Parathyroid adenoma (tissue), 2 donors: Measurements from ENCODE around the gene SLC17A4.

Experiments used
- H2AFZ ChIP-seq: fragments of 300-600 bp; sonication (generic); one replicate; pipeline ENCODE4 v1.7.0; 2017; ENCODE audit warnings: antibody characterized with exemption, mild to moderate bottlenecking
- H3K27ac ChIP-seq: fragments of 300-600 bp; sonication (generic); one replicate; pipeline ENCODE4 v1.7.0; 2017
- H3K27me3 ChIP-seq: fragments of 300-600 bp; sonication (generic); one replicate; pipeline ENCODE4 v1.7.0; 2017; ENCODE audit warnings: low read length; ENCODE audit not compliant: control insufficient read depth, insufficient read depth
- H3K36me3 ChIP-seq: fragments of 300-600 bp; sonication (generic); one replicate; pipeline ENCODE4 v1.7.0; 2017; ENCODE audit warnings: low read length; ENCODE audit not compliant: control insufficient read depth, insufficient read depth
- H3K4me1 ChIP-seq: fragments of 300-600 bp; sonication (generic); one replicate; pipeline ENCODE4 v1.7.0; 2017; ENCODE audit warnings: control low read depth
- H3K4me2 ChIP-seq: fragments of 300-600 bp; sonication (generic); one replicate; pipeline ENCODE4 v1.7.0; 2017; ENCODE audit warnings: low read length
- H3K4me3 ChIP-seq: fragments of 300-600 bp; sonication (generic); one replicate; pipeline ENCODE4 v1.7.0; 2017; ENCODE audit warnings: low read depth, low read length
- H3K79me2 ChIP-seq: fragments of 300-600 bp; sonication (generic); one replicate; pipeline ENCODE4 v1.7.0; 2017; ENCODE audit warnings: control low read depth
- H3K9ac ChIP-seq: fragments of 300-600 bp; sonication (generic); one replicate; pipeline ENCODE4 v1.7.0; 2017; ENCODE audit warnings: mild to moderate bottlenecking
- H3K9me3 ChIP-seq: fragments of 300-600 bp; sonication (generic); one replicate; pipeline ENCODE4 v1.7.0; 2017; ENCODE audit warnings: low read length; ENCODE audit not compliant: control insufficient read depth
- CTCF ChIP-seq: fragments of 300-600 bp; sonication (generic); IDR thresholded peaks from one replicate; pipeline ENCODE4 v1.7.0; 2017; ENCODE audit warnings: antibody characterized with exemption, mild to moderate bottlenecking
- donor health status: primary hyperparathyroidism.

Gene SLC17A4

DNA sequence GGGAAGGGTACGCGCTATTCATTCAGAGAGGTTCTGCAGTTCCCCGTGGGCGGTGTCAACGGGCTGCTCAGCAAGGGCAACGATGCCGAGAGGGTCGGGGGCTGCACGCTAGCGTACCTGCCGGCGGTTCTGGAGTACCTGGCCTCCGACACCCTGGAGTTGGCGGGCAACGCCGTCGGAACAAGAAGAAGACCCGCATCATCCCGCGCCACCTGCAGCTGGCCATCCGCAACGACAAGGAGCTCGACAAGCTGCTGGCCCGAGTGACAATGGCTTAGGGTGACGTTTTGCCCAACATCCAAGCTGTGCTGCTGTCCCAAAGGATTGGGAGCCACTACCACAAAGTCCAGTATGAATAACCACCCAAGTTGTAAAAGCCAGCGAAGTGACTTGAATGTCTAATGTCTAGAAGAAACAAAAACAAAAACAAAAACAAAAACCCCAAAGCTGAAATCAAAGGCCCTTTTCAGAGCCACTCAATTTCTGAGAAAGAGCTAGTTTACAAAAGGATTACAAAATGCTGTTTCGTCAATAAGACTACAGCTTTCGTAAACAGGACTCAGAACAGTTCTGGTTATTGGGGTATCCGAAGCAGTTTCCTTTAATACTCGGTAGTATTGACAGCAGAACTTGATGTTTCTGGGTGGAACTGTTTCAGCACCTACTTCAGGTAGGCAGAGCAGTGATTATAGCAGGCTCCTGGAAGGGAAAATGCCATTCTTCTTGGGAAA is 21.9 kb upstream of the SLC17A4 start:
- Histone ChIP-seq H3K9ac (no peak overlapping the region), H3K79me2 (no peaks in the 10 kb centered on the region), H3K27me3 (no peaks in the 10 kb centered on the region), H3K27ac (no peak overlapping the region), H3K4me3 (no peak overlapping the region), H3K9me3 (no peaks in the 10 kb centered on the region), H3K4me1 (no peaks in the 10 kb centered on the region), H2AFZ (no peak overlapping the region), H3K4me2 (no peak overlapping the region), H3K36me3 (no peaks in the 10 kb centered on the region)
- TF ChIP-seq CTCF: no peak

DNA sequence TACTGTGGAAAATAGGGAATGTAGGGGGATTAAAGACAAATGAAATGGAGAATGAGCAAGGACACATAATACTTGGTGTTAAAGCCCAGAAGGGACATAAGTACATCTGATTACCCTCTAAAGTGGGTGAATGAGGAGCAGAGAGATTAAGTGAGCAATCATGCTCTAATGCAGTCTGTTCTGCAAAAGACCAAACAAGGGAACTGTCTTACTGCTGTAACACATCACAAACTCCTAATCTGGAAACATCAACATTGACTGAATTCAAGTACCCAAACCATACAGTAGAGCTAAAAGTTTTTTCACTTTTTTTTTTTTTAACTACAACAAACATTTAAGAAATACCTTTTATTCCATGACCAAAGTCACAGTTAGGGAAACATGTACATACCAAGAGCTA is 19.3 kb upstream of the SLC17A4 start:
- H3K9ac ChIP-seq: no peak overlapping the region
- no peak overlapping the region for H3K4me2 ChIP-seq
- no peaks in the 10 kb centered on the region for H3K4me1 ChIP-seq
- no peaks in the 10 kb centered on the region for H3K79me2 ChIP-seq
- no peaks in the 10 kb centered on the region for H3K9me3 ChIP-seq
- TF ChIP-seq CTCF: no peak
- no peaks in the 10 kb centered on the region for H3K36me3 ChIP-seq
- no peak overlapping the region for H3K4me3 ChIP-seq
- H2AFZ ChIP-seq: no peak overlapping the region
- no peak overlapping the region for H3K27ac ChIP-seq
- H3K27me3 ChIP-seq: no peaks in the 10 kb centered on the region

GRCh38 chr6:25743868-25744267 is 10.7 kb upstream of the SLC17A4 start:
- Histone ChIP-seq H3K4me2 (no peak overlapping the region), H3K9me3 (no peaks in the 10 kb centered on the region), H3K36me3 (no peaks in the 10 kb centered on the region), H3K27me3 (no peaks in the 10 kb centered on the region), H3K79me2 (no peaks in the 10 kb centered on the region), H3K27ac (no peak overlapping the region), H2AFZ (no peak overlapping the region), H3K4me1 (no peaks in the 10 kb centered on the region), H3K4me3 (no peak overlapping the region), H3K9ac (no peak overlapping the region)
- no peak for TF ChIP-seq CTCF

DNA sequence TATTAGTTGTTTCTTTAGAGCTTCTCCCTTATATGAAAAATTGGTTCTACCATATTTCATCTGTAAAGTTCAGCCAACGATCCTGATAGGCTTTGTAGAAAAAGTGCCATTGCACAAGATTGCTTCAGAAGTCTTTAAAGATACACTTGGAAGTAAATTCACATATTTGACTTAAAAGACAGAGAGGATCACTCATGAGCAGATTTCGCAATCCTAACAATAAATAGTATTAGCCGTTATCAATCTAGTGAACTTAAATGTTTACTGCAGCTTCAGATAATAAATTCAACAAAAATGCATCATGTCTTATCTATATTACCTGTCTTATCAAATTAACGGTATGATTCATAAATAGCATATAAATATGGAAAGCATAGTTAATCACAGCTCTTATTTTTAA is 8.7 kb upstream of the SLC17A4 start:
- Histone ChIP-seq H3K79me2 (no peaks in the 10 kb centered on the region), H2AFZ (no peak overlapping the region), H3K4me2 (no peak overlapping the region), H3K4me1 (no peaks in the 10 kb centered on the region), H3K27me3 (no peaks in the 10 kb centered on the region), H3K27ac (no peak overlapping the region), H3K9ac (no peak overlapping the region), H3K9me3 (no peaks in the 10 kb centered on the region), H3K4me3 (no peak overlapping the region), H3K36me3 (no peaks in the 10 kb centered on the region)
- no peak for TF ChIP-seq CTCF

DNA sequence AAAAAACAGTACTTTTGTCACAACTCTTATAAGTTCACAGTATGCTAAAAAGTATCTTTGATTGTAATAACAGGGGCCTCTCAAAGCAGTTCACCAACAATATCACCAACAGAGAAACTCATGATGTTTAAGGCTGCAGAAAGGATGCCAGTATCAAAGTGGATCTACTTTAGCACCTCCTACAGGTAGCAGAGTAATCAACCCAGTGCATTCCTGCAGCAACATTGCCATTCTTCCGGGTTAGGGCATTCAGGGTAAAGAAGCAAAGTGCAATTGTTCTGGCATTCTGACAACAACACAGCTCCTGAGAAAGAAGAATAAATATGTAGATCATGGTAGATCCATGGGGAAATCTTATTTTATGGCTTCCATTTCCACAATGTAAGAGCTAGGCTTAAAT is 7.6 kb upstream of the SLC17A4 start:
- H3K4me2 ChIP-seq: no peak overlapping the region
- no peaks in the 10 kb centered on the region for H3K27me3 ChIP-seq
- H3K36me3 ChIP-seq: no peaks in the 10 kb centered on the region
- no peak for TF ChIP-seq CTCF
- no peaks in the 10 kb centered on the region for H3K4me1 ChIP-seq
- no peak overlapping the region for H3K27ac ChIP-seq
- H3K4me3 ChIP-seq: no peak overlapping the region
- no peaks in the 10 kb centered on the region for H3K9me3 ChIP-seq
- no peaks in the 10 kb centered on the region for H3K79me2 ChIP-seq
- no peak overlapping the region for H2AFZ ChIP-seq
- no peak overlapping the region for H3K9ac ChIP-seq
